GM12801 (cell line): ENCODE data around the gene TSSK1B.

Experiments used
- TF ChIP-seq, protein P1 (sequence below): IDR thresholded peaks from one replicate; pipeline ENCODE4 v1.5.1; 2011; ENCODE audit warnings: control low read depth; ENCODE audit not compliant: insufficient read length; ENCODE audit errors: extremely low read depth

TSSK1B gene

DNA sequence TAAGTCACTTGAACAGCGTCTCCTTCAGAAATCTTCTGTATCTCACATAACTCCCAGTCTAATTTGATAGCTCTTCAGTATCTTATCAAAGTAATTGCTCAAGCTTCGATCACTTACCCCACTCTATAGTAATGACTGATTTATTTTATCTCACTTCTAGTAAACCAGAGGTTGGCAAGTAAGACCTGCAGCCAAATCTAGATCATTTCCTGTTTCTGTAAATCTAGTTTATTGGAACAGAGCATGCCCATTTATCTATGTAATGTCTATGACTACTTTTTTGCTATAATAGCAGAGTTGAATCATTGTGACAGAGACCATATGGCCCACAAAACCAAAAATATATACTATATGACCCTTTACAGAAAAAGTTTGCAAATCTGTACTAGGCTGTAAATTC lies 40.1 kb downstream of the TSSK1B start:
- TF ChIP-seq, protein P1, sequence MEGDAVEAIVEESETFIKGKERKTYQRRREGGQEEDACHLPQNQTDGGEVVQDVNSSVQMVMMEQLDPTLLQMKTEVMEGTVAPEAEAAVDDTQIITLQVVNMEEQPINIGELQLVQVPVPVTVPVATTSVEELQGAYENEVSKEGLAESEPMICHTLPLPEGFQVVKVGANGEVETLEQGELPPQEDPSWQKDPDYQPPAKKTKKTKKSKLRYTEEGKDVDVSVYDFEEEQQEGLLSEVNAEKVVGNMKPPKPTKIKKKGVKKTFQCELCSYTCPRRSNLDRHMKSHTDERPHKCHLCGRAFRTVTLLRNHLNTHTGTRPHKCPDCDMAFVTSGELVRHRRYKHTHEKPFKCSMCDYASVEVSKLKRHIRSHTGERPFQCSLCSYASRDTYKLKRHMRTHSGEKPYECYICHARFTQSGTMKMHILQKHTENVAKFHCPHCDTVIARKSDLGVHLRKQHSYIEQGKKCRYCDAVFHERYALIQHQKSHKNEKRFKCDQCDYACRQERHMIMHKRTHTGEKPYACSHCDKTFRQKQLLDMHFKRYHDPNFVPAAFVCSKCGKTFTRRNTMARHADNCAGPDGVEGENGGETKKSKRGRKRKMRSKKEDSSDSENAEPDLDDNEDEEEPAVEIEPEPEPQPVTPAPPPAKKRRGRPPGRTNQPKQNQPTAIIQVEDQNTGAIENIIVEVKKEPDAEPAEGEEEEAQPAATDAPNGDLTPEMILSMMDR, result no peak

DNA sequence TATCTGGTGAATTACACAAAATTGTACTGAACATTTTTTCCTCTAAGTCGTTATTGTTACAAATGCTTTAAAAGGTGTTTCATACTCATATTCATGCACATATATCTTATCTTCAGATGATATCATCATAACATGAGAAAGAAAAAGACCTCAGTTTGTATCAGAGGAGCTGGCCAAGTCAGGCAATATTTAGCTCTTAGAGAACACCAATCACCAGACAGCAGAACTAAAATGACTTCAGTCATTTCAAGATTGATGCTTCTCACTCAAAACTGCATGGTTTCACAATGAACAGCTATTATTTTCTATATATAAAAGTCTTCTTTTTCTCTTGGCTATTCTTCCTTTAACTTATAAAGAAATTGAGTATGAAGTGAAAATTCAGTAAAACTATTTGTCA lies 44.6 kb downstream of the TSSK1B start:
- TF ChIP-seq, protein P1, result no peak

DNA sequence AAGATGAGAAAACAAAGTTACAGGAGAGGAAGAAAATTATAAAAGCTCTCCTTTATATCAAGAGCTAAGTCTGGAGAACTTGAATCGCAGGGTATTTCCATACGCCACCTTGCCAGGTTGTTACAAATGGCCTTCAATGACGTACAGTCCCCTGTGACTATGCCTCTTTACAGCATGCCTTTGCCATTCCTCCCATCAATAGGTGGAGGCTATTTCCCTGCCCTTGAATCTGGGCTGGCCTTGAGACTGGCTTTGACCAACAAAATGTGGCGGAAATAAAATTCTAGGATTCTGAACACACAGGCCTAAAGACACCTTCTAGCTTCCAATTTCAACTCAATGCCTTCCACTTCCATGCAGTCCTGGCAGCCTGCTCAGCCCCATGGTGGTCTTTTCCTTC lies 45.7 kb downstream of the TSSK1B start:
- TF ChIP-seq, protein P1, result no peak

DNA sequence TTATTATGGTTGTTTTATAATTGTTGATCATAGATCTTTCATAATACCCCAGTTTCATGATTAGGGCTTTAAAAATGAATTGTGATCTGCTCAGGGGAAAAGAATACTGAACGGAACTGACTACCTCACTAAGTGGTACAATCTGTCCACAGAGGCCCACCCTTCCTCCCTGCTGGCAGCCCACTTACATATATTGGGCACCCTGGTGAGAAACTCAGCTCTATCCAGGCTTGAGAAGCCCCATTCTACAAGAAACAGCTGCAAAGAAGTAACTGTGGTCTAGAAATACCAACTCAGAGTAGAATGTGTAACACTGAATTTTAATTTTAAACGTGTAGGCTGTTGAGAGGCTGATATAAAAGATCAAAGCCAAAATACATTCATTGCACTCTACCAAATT lies 46.9 kb downstream of the TSSK1B start:
- TF ChIP-seq, protein P1, result no peak

DNA sequence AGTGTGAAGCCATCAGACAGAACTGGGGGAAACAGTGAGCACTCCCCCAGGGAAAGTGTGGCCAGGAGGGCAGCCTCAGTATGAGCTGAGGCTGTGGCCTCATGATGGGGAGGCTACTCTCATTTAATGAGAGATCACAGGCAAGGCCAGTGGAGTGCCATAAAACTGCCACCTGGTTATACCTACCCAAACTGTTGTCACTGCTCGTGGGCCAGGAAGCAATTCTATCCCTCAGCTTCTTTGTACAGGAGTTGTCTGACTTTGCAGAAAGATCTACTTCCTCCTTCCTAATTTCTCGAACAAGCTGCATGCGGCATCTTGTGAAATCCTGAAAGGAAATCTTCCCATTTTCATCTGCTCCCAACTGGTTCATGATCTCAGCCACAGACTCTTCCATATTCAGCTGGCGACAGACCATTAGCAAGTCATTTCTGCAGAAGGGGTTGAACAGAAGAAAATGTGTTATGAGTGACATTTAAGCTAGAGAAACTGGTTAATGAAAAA lies 50.0 kb downstream of the TSSK1B start:
- TF ChIP-seq, protein P1, result no peak

DNA sequence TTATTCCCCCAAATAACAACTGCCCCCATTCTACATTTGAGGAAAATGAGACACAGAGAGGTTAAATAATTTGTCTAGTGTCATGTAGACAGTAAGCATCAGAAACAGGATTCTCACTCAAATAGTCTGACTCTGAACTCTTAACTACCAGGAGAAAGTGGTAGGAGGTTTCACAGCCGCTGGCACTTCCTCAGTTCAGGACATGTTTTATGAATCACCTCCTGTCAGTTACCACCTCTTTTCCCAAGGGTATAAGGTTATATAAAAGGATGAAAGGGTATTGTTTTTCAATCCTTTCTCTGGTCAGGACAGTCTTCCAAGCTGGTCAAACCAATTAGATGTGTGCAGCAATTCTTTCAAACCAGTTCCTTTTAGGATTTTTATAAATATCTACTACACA lies 52.1 kb downstream of the TSSK1B start:
- TF ChIP-seq, protein P1, result no peak
